Measurements from ENCODE around the gene FNDC10. TPM values are rescaled to one million over a fixed set of nuclear protein-coding genes. Genes with fewer than 3 reads are reported as not detected.
A peak's percentile ranks its signal among the peaks of the same experiment; 100 is the strongest.

The FNDC10 gene
- total RNA-seq, 2 donors from 2014 or later, result 0.54 to 2.7 TPM

DNA sequence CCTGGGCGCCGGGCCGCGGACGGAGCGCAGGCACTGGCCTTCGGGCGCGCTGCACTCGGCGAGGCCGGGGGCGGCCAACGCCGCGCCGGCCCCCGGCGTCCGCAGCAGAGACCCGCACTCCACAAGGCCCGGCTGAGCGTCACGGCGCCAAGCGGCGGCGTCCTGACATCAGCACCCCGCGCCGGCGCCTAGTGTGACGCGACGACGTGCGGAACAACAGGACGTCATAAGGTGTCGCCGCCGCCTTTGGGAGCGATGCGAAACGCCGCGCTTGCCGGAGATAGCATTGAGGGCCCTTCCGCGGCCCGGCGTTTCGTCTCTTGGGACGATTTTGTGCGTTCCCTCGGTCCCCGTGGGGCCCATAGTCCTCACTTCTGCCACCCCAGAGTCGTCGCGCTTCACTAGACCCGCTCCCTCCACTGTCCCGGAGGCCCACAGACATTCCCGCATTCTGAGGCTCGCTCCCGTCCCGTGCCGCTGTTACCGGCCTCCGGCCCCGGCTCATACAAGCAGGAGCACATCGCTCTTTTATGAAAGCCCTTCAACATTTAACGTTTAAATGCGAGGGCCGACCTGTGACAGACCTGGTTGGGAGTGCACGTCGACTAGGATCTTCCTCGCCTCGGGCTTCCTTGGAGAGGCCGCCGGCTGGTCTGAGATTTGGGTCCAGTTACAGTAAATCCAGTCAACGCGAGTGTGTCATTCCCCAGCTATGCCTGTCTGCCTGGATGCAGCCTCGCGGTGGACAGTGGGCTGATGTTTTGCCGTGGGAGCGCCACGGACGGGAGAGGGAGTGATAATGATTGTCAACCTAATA, 25.0 kb downstream of the FNDC10 start, which contains the start of gene SSU72:
TSS of gene SSU72 (minus strand) at position 143 of the 817 bp plus-strand sequence. CDS start 306 bp downstream, outside the sequence.
- Histone ChIP-seq H3K27me3 (replicated peaks; ENCODE audit: insufficient read depth) (no peaks in the 10 kb centered on the region), H3K4me1 (ENCODE audit: control insufficient read depth in 1 of 2, low read depth in 2 of 2) (peaks cover 16 to 28% of the 10 kb centered on the region in 2 donors), H3K36me3 (peaks cover 4% of the 10 kb centered on the region), H3K9me3 (no peaks in the 10 kb centered on the region), H3K4me3 (peak within 1 kb of the TSS; percentile 100), H3K27ac (peak within 1 kb of the TSS; percentile 99)
- ATAC-seq (ENCODE audit: insufficient number of reproducible peaks, low FRiP score, low read depth) (peak; percentile 87), DNase-seq (ENCODE audit: low spot score) (peak; percentile 73)
- TF ChIP-seq CTCF (IDR thresholded peaks at IDR 0.05), result no peak

DNA sequence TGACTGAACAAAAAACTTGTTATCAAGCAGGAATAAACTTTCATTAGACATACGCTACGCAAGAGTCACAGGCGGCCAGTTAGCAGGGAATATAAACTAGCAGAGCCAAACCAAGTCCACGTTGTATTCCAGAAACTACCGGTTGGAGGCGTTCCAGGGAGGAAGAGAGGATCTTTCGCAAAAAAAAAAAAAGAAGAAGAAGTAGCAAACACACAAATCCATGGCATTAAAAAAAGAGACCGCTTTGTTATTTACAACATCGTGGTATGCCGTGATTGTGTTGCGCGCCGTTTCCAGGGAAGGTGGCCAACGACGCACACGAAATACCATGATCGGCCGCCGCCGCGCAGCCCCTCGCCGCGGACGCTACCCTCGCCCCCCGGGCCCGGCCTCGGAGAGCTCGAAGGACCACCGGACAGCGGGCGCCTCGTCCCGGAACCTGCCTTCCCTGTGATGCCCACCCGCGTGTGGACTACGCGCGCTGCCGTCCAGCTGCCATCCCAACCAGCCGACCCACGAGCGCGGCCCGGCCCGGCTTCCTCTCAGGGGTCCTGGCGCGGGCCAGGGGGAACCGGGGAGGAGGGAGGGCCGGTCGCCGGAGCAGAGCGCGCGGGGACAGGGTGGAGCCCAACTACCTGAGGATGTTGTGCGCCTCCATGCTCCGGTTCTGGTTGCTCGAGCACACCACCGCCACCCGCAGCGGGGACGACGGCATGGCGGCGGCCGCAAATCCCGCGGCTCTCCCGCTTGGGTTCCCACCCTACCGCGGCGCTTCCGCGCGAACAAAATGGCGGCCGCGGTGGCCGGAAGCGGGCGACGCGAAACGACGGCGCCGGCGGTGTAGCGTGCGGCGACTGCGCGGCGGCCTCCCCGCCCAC, 25.9 kb downstream of the FNDC10 start:
- ATAC-seq (ENCODE audit: insufficient number of reproducible peaks, low FRiP score, low read depth) (peak; percentile 72), DNase-seq (ENCODE audit: low spot score) (no peak)
- peak overlapping the region; percentile 100 for H3K4me3 ChIP-seq
- peaks cover 4% of the 10 kb centered on the region for H3K36me3 ChIP-seq
- peak overlapping the region; percentile 99 for H3K27ac ChIP-seq
- H3K27me3 ChIP-seq (replicated peaks; ENCODE audit: insufficient read depth), result no peaks in the 10 kb centered on the region
- TF ChIP-seq CTCF (IDR thresholded peaks at IDR 0.05), result no peak
- H3K4me1 ChIP-seq (ENCODE audit: control insufficient read depth in 1 of 2, low read depth in 2 of 2), result peaks cover 16 to 34% of the 10 kb centered on the region in 2 donors
- H3K9me3 ChIP-seq, result no peaks in the 10 kb centered on the region

DNA sequence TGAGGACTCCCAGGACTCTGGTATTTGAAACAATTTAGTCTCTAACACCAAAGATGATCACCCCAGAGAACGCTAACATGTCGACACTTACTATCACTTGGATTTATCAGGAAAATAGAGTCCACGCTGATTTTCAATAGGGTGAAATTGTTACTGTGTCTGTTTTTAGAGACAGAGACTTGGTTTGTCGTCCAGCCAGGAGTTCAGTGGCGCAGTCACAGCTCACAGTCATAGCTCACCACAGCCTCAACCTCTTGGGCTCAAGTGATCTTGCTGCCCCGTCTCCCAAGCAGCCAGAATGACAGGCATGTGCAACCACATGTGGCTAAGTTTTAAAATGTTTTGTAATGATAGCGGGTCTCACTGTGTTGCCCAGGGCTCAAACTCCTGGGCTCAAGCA, 30.6 kb downstream of the FNDC10 start:
- H3K4me3 ChIP-seq, result no peak overlapping the region
- ATAC-seq (ENCODE audit: insufficient number of reproducible peaks, low FRiP score, low read depth) (no peak), DNase-seq (ENCODE audit: low spot score) (no peak)
- H3K27me3 ChIP-seq (replicated peaks; ENCODE audit: insufficient read depth), result no peaks in the 10 kb centered on the region
- no peak overlapping the region for H3K27ac ChIP-seq
- TF ChIP-seq CTCF (IDR thresholded peaks at IDR 0.05), result no peak
- peaks cover 15% of the 10 kb centered on the region for H3K36me3 ChIP-seq
- H3K4me1 ChIP-seq (ENCODE audit: control insufficient read depth in 1 of 2, low read depth in 2 of 2), result peaks cover 20 to 34% of the 10 kb centered on the region in 2 donors
- H3K9me3 ChIP-seq, result no peaks in the 10 kb centered on the region

GRCh38 chr1:1567891-1568291, 32.0 kb downstream of the FNDC10 start:
- Histone ChIP-seq H3K4me3 (no peak overlapping the region), H3K36me3 (peaks cover 30% of the 10 kb centered on the region), H3K4me1 (ENCODE audit: control insufficient read depth in 1 of 2, low read depth in 2 of 2) (peaks cover 14 to 25% of the 10 kb centered on the region in 2 donors), H3K27me3 (replicated peaks; ENCODE audit: insufficient read depth) (no peaks in the 10 kb centered on the region), H3K27ac (no peak overlapping the region), H3K9me3 (no peaks in the 10 kb centered on the region)
- DNase-seq (ENCODE audit: low spot score) (no peak), ATAC-seq (ENCODE audit: insufficient number of reproducible peaks, low FRiP score, low read depth) (no peak)
- no peak for TF ChIP-seq CTCF (IDR thresholded peaks at IDR 0.05)
